Neuronal stem cell (in vitro differentiated cells): ENCODE results near the gene UNC45A. TPM values are rescaled to one million over a fixed set of nuclear protein-coding genes. Genes with fewer than 3 reads are reported as not detected.

Experiments
- DNase-seq: peaks from one replicate; pipeline ENCODE4 v3.0.0-alpha.2; 2013; ENCODE audit warnings: low spot score
- H2AFZ ChIP-seq: one replicate; pipeline ENCODE4 v1.6.1; 2013; ENCODE audit warnings: mild to moderate bottlenecking, low read length, inconsistent platforms
- H2AK5ac ChIP-seq: 2 replicates; pipeline ENCODE4 v1.6.1; 2013; ENCODE audit warnings: low read depth, mild to moderate bottlenecking, inconsistent platforms, low read length, moderate library complexity, mixed read lengths
- H2BK120ac ChIP-seq: 2 replicates; pipeline ENCODE4 v1.6.1; 2013; ENCODE audit warnings: low read depth, mild to moderate bottlenecking, inconsistent platforms, low read length, moderate library complexity, mixed read lengths
- H2BK12ac ChIP-seq: one replicate; pipeline ENCODE4 v1.6.1; 2013; ENCODE audit warnings: low read length, inconsistent platforms
- H2BK15ac ChIP-seq: 2 replicates; pipeline ENCODE4 v1.6.1; 2013; ENCODE audit warnings: mild to moderate bottlenecking, low read length, inconsistent platforms, mixed read lengths
- H2BK5ac ChIP-seq: one replicate; pipeline ENCODE4 v1.6.1; 2013; ENCODE audit warnings: inconsistent platforms, mild to moderate bottlenecking, low read length, moderate library complexity
- H3K14ac ChIP-seq: one replicate; pipeline ENCODE4 v1.6.1; 2013; ENCODE audit warnings: low read length, inconsistent platforms
- H3K18ac ChIP-seq: 2 replicates; pipeline ENCODE4 v1.6.1; 2013; ENCODE audit warnings: low read length, inconsistent platforms
- H3K23ac ChIP-seq: 2 replicates; pipeline ENCODE4 v1.6.1; 2013; ENCODE audit warnings: low read depth, mild to moderate bottlenecking, mixed read lengths, low read length, inconsistent platforms; ENCODE audit not compliant: poor library complexity
- H3K27ac ChIP-seq: replicated peaks from 3 replicates; pipeline ENCODE4 v1.5.1; 2013; ENCODE audit warnings: low read length, inconsistent platforms
- H3K27me3 ChIP-seq, 3 experiments: 2 replicates each; pipeline ENCODE4 v1.6.1; 2013; ENCODE audit warnings: low read length in 3 of 3, mild to moderate bottlenecking in 2 of 3, inconsistent platforms in 1 of 3, low read depth in 1 of 3, mixed read lengths in 1 of 3, moderate library complexity in 1 of 3; ENCODE audit not compliant: control insufficient read depth in 3 of 3, insufficient read depth in 3 of 3
- H3K36me3 ChIP-seq, 2 donors: replicated peaks in 1 of 2; 2 replicates each; pipeline ENCODE4 v1.6.1; 2013; ENCODE audit warnings: low read length in 2 of 2; ENCODE audit not compliant: control insufficient read depth in 2 of 2, insufficient read depth in 2 of 2
- H3K4ac ChIP-seq: 2 replicates; pipeline ENCODE4 v1.6.1; 2013; ENCODE audit warnings: inconsistent platforms, mild to moderate bottlenecking, low read length, moderate library complexity
- H3K4me1 ChIP-seq, 2 donors: 1 replicate in 1 of 2; 2 replicates in 1 of 2; pipeline ENCODE4 v1.6.1; 2013; ENCODE audit warnings: low read length in 2 of 2, low read depth in 1 of 2; ENCODE audit not compliant: control insufficient read depth in 2 of 2, insufficient read depth in 1 of 2
- H3K4me2 ChIP-seq: one replicate; pipeline ENCODE4 v1.6.1; 2013; ENCODE audit warnings: mild to moderate bottlenecking, low read length, inconsistent platforms; ENCODE audit not compliant: insufficient read depth, poor library complexity, severe bottlenecking
- H3K4me3 ChIP-seq, 2 donors: 2 replicates each; pipeline ENCODE4 v1.5.1; 2013; ENCODE audit warnings: low read length in 2 of 2, mild to moderate bottlenecking in 2 of 2, inconsistent platforms in 1 of 2, moderate library complexity in 1 of 2
- H3K79me1 ChIP-seq: one replicate; pipeline ENCODE4 v1.6.1; 2013; ENCODE audit warnings: low read depth, mild to moderate bottlenecking, inconsistent platforms, low read length, moderate library complexity
- H3K9ac ChIP-seq: one replicate; pipeline ENCODE4 v1.6.1; 2013; ENCODE audit warnings: mild to moderate bottlenecking, low read depth, low read length, inconsistent platforms; ENCODE audit not compliant: poor library complexity
- H3K9me3 ChIP-seq, 2 donors: replicated peaks in 1 of 2; 2 replicates each; pipeline versions ENCODE3 to v1.6.1; 2013; ENCODE audit warnings: low read length in 2 of 2, mild to moderate bottlenecking in 2 of 2, inconsistent platforms in 1 of 2, low read depth in 1 of 2, mixed read lengths in 1 of 2, moderate library complexity in 1 of 2; ENCODE audit not compliant: control insufficient read depth in 2 of 2, insufficient read depth in 1 of 2
- H4K8ac ChIP-seq: one replicate; pipeline ENCODE4 v1.6.1; 2013; ENCODE audit warnings: low read depth, mild to moderate bottlenecking, inconsistent platforms, low read length, moderate library complexity
- H4K91ac ChIP-seq: one replicate; pipeline ENCODE4 v1.6.1; 2013; ENCODE audit warnings: low read length, low read depth, mild to moderate bottlenecking, inconsistent platforms; ENCODE audit not compliant: poor library complexity
- WGBS, 2 donors: extraction: QIAGEN DNeasy Blood & Tissue Kit; methylation state at CpG; one replicate each; pipeline ENCODE4 v1.1.7; 2013; ENCODE audit warnings: missing lambda C conversion rate in 2 of 2, mixed read lengths in 1 of 2; ENCODE audit not compliant: insufficient read length in 2 of 2, insufficient replicate concordance in 1 of 2; ENCODE audit errors: extremely low coverage in 2 of 2; 5-methylcytosine and 5-hydroxymethylcytosine counted together
- polyA plus RNA-seq, 2 experiments: library from polyadenylated mRNA; stranded (reverse); fragments of 200-250 nt; gene quantifications; one replicate each; pipeline ENCODE4 v1.2.3, GENCODE V29; 2013

Gene UNC45A
- polyA plus RNA-seq (2013, experiment 1 of 2): 29.4 TPM
- 28.4 TPM for polyA plus RNA-seq (2013, experiment 2 of 2)

DNA sequence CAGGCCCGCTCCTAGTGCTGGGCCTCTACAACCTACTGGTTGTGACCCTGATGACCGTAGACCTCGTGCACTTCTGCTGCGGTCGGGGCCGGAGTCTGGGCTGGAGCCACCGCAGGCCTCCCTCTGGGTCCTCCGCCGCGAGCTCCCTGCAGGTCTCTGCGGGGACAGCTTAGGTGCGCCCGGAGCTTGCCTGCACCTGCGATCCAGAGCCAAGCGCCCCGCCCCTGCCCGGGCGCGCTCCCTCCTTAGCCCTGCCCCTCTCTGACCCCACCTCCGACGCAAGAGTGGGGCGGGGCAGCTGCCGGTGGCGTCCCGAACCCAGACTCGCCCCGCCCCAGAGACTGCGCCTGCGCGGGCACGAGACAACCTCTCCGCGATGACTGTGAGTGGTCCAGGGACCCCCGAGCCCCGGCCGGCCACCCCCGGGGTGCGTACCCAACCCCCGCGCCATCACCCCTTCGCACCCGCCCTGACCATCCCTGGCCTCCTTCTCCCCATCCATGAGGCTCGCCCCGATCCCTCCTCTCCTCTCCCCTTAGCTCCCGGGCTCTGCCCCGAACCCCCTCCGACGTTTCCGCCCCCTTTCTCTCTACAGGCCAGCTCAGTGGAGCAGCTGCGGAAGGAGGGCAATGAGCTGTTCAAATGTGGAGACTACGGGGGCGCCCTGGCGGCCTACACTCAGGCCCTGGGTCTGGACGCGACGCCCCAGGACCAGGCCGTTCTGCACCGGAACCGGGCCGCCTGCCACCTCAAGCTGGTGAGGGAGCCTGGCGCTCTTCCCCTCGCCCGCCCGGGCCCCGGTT lies at the start of gene UNC45A:
Gene UNC45A (plus strand): TSS at position 337 of the 803 bp plus-strand sequence. CDS start 40 bp downstream, at position 377.
- Histone ChIP-seq H2BK120ac (no peak within 1 kb of the TSS), H3K4me2 (peak within 1 kb of the TSS; percentile 99), H3K27me3 (peaks cover 0 to 5% (median 4%) of the 10 kb centered on the region in 3 experiments), H3K9me3 (no peaks in the 10 kb centered on the region), H3K14ac (peak within 1 kb of the TSS; percentile 83), H3K4me1 (peaks cover 14 to 15% of the 10 kb centered on the region in 2 donors), H3K4me3 (peak within 1 kb of the TSS; percentile 74 to 90), H3K23ac (peak within 1 kb of the TSS; percentile 63), H2AFZ (peak within 1 kb of the TSS; percentile 97), H3K27ac (no peak within 1 kb of the TSS), H4K8ac (no peak within 1 kb of the TSS), H2AK5ac (peak within 1 kb of the TSS; percentile 4), H3K36me3 (peaks cover 12 to 36% of the 10 kb centered on the region in 2 donors), H2BK5ac (no peak within 1 kb of the TSS), H3K79me1 (no peaks in the 10 kb centered on the region), H3K9ac (peak within 1 kb of the TSS; percentile 93), H4K91ac (no peak within 1 kb of the TSS), H3K18ac (peak within 1 kb of the TSS; percentile 94), H3K4ac (peak within 1 kb of the TSS; percentile 6), H2BK15ac (no peak within 1 kb of the TSS), H2BK12ac (no peak within 1 kb of the TSS)
- DNase-seq: peak; percentile 88
- no CpG with 5 or more reads among the region's 65 CpGs for WGBS, 2 donors

DNA sequence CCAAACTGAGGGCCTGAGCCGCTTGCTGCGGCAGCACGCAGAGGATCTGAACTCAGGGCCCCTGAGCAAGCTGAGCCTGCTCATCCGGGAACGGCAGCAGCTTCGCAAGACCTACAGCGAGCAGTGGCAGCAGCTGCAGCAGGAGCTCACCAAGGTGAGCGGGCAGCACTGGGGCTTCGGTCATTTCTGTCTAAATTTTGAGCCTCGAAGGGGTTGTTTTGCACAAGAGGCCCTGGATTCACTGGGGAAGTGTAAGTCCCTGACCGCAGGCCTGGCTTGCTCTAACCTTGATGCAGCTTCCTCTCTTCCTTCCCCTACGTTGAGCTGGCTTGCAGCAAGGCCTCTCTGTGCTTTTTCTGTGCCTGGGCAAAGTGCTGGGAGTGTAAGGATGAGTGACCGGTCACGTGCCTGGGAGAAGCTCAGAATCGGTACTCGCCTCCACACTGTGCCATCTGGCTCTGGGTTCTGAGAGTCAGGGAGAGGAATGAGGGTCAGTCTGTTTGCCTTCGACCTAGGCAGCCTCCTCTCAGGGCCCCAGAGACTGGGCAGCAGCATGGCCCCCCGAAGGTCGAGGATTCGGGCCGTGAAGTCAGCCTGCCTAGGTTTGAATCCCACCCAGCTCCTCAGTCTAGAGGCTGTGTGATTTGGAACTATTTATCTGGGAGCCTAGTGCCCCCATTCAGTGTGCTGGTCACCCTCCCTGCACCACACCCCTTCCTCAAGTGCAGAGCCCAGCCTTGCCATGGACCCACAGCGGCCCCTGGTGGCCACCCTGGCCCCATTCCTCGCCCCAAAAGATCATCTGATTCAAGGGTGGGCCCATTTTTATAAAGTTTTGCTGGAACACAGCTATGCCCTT lies 49.4 kb upstream of the UNC45A start:
- peak overlapping the region; percentile 56 for H3K9ac ChIP-seq
- no peak overlapping the region for H3K18ac ChIP-seq
- H3K9me3 ChIP-seq: no peaks in the 10 kb centered on the region
- H2BK12ac ChIP-seq: no peak overlapping the region
- no peak overlapping the region for H4K8ac ChIP-seq
- DNase-seq: peak; percentile 74
- no peak overlapping the region for H2BK120ac ChIP-seq
- H3K79me1 ChIP-seq: peaks cover 2% of the 10 kb centered on the region
- no peak overlapping the region for H3K4ac ChIP-seq
- H2AK5ac ChIP-seq: peak overlapping the region; percentile 60
- no peak overlapping the region for H4K91ac ChIP-seq
- WGBS, 2 donors: no CpG with 5 or more reads among the region's 23 CpGs
- no peak overlapping the region for H3K4me3 ChIP-seq
- no peak overlapping the region for H2BK5ac ChIP-seq
- H2BK15ac ChIP-seq: peak overlapping the region; percentile 17
- no peak overlapping the region for H3K4me2 ChIP-seq
- H3K27ac ChIP-seq: no peak overlapping the region
- H3K23ac ChIP-seq: no peak overlapping the region
- peak overlapping the region; percentile 59 for H2AFZ ChIP-seq
- no peak overlapping the region for H3K14ac ChIP-seq
- no peaks in the 10 kb centered on the region for H3K27me3 ChIP-seq
- H3K36me3 ChIP-seq: peaks cover 0 to 4% of the 10 kb centered on the region in 2 donors
- H3K4me1 ChIP-seq: peaks cover 7 to 13% of the 10 kb centered on the region in 2 donors

GRCh38 chr15:90886291-90886614 lies 48.8 kb upstream of the UNC45A start:
- Histone ChIP-seq H4K8ac (no peak overlapping the region), H2BK5ac (no peak overlapping the region), H3K23ac (no peak overlapping the region), H2BK15ac (no peak overlapping the region), H3K79me1 (peaks cover 2% of the 10 kb centered on the region), H2AFZ (no peak overlapping the region), H3K9me3 (no peaks in the 10 kb centered on the region), H3K9ac (no peak overlapping the region), H3K4me1 (peaks cover 7 to 13% of the 10 kb centered on the region in 2 donors), H3K4ac (no peak overlapping the region), H3K36me3 (peaks cover 0 to 3% of the 10 kb centered on the region in 2 donors), H3K14ac (no peak overlapping the region), H2AK5ac (no peak overlapping the region), H2BK12ac (no peak overlapping the region), H3K4me2 (no peak overlapping the region), H2BK120ac (no peak overlapping the region), H4K91ac (no peak overlapping the region), H3K27ac (no peak overlapping the region), H3K4me3 (no peak overlapping the region), H3K18ac (no peak overlapping the region), H3K27me3 (no peaks in the 10 kb centered on the region)
- WGBS, 2 donors: no CpG with 5 or more reads among the region's 5 CpGs
- DNase-seq: no peak

DNA sequence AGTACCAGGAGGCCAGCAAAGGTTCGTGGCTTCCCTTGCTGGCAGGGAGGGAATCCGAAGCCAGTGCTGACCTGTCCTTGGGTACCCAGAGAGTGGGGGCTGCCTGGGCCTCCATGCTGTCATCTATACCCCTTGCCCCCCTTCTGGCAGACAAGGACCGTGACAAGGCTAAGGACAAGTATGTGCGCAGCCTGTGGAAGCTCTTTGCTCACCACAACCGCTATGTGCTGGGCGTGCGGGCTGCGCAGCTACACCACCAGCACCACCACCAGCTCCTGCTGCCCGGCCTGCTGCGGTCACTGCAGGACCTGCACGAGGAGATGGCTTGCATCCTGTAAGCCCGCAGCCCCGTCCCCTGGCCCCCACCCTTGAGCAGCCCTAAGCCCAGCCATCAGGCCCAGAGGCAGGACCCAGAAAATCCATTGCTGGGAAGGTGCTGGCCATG lies 48.0 kb upstream of the UNC45A start:
- Histone ChIP-seq H3K14ac (no peak overlapping the region), H3K79me1 (peaks cover 2% of the 10 kb centered on the region), H4K91ac (peak overlapping the region; percentile 39), H3K27ac (no peak overlapping the region), H3K18ac (peak overlapping the region; percentile 37), H3K4ac (no peak overlapping the region), H3K4me3 (no peak overlapping the region), H3K9ac (no peak overlapping the region), H3K36me3 (peaks cover 0 to 2% of the 10 kb centered on the region in 2 donors), H3K4me1 (peaks cover 7 to 13% of the 10 kb centered on the region in 2 donors), H2BK120ac (no peak overlapping the region), H2BK15ac (no peak overlapping the region), H2BK5ac (no peak overlapping the region), H3K23ac (no peak overlapping the region), H2BK12ac (no peak overlapping the region), H3K9me3 (no peaks in the 10 kb centered on the region), H3K27me3 (no peaks in the 10 kb centered on the region), H2AK5ac (no peak overlapping the region), H2AFZ (peak overlapping the region; percentile 55), H3K4me2 (no peak overlapping the region), H4K8ac (no peak overlapping the region)
- DNase-seq: no peak
- WGBS, 2 donors: no CpG with 5 or more reads among the region's 13 CpGs
